ENCODE data around the gene DLGAP3.

DLGAP3 gene

GRCh38 chr1:34929497-34929852, at the start of gene DLGAP3:
Gene DLGAP3, minus strand, starts transcription at chr1:34929650. Its CDS starts 24,267 bp downstream, at chr1:34905383.
- Histone ChIP-seq H3K4me3 (peak within 1 kb of the TSS; percentile 67 to 87 (median 82)), H4K20me1 (peaks cover 0 to 45% (median 23%) of the 10 kb centered on the region in 11 experiments; a peak in 13 of 22 replicates), H3K27ac (peak within 1 kb of the TSS in 10 of 11 experiments; percentile 24 to 77 (median 56); a peak in 16 of 22 replicates), H3K9ac (peak within 1 kb of the TSS; percentile 59 to 86 (median 76)), H3K4me1 (peaks cover 9 to 24% (median 15%) of the 10 kb centered on the region in 10 experiments; a peak in 19 of 20 replicates), H3K9me3 (replicated peaks in 1 of 11) (no peaks in the 10 kb centered on the region), H3K36me3 (no peaks in the 10 kb centered on the region), H3K4me2 (peak within 1 kb of the TSS; percentile 92 to 100 (median 98)), H3K27me3 (peaks cover 13 to 34% (median 21%) of the 10 kb centered on the region in 11 experiments)
- no peak for TF ChIP-seq Cebpa-rat (IDR thresholded peaks at IDR 0.05)

- peaks cover 20 to 40% (median 28%) of the 10 kb centered on the region in 11 experiments for H3K36me3 ChIP-seq
- H3K9me3 ChIP-seq (replicated peaks in 1 of 11), result peaks cover 0 to 13% (median 11%) of the 10 kb centered on the region in 11 experiments; a peak in 17 of 22 replicates
- peak overlapping the region in 7 of 11 experiments; percentile 1 to 66 (median 48); a peak in 11 of 22 replicates for H3K9ac ChIP-seq
- H3K27me3 ChIP-seq, result no peaks in the 10 kb centered on the region
- H3K4me1 ChIP-seq, result peaks cover 47 to 69% (median 61%) of the 10 kb centered on the region in 10 experiments
- H4K20me1 ChIP-seq, result peaks cover 0 to 3% (median 0%) of the 10 kb centered on the region in 11 experiments; a peak in 6 of 22 replicates
- no peak for TF ChIP-seq Cebpa-rat (IDR thresholded peaks at IDR 0.05)
- H3K27ac ChIP-seq, result peak overlapping the region in 8 of 11 experiments; percentile 8 to 66 (median 48); a peak in 14 of 22 replicates
- H3K4me2 ChIP-seq, result peak overlapping the region in 10 of 11 experiments; percentile 31 to 100 (median 84); a peak in 19 of 22 replicates
- H3K4me3 ChIP-seq, result no peak overlapping the region
These were observed 49.5 kb upstream of the DLGAP3 start for GRCh38 chr1:34978921-34979320.

- Histone ChIP-seq H3K4me2 (peak overlapping the region in 9 of 11 experiments; percentile 20 to 100 (median 85); a peak in 16 of 22 replicates), H3K36me3 (peaks cover 20 to 40% (median 28%) of the 10 kb centered on the region in 11 experiments), H3K4me1 (peaks cover 37 to 58% (median 51%) of the 10 kb centered on the region in 10 experiments), H3K27ac (peak overlapping the region in 4 of 11 experiments; percentile 59 to 66 (median 64); a peak in 5 of 22 replicates), H3K27me3 (no peaks in the 10 kb centered on the region), H3K9me3 (replicated peaks in 1 of 11) (peaks cover 0 to 13% (median 11%) of the 10 kb centered on the region in 11 experiments; a peak in 17 of 22 replicates), H4K20me1 (peaks cover 0 to 3% (median 0%) of the 10 kb centered on the region in 11 experiments; a peak in 5 of 22 replicates), H3K9ac (peak overlapping the region in 5 of 11 experiments; percentile 1 to 66 (median 49); a peak in 4 of 22 replicates), H3K4me3 (no peak overlapping the region)
- TF ChIP-seq Cebpa-rat (IDR thresholded peaks at IDR 0.05), result no peak
These were observed 48.4 kb upstream of the DLGAP3 start for GRCh38 chr1:34977858-34978257.

GRCh38 chr1:34977210-34977471, 47.7 kb upstream of the DLGAP3 start:
- no peak overlapping the region for H3K4me2 ChIP-seq
- H3K36me3 ChIP-seq, result peaks cover 20 to 39% (median 28%) of the 10 kb centered on the region in 11 experiments
- no peaks in the 10 kb centered on the region for H3K27me3 ChIP-seq
- peaks cover 0 to 3% (median 0%) of the 10 kb centered on the region in 11 experiments; a peak in 4 of 22 replicates for H4K20me1 ChIP-seq
- no peak overlapping the region for H3K9ac ChIP-seq
- H3K4me1 ChIP-seq, result peaks cover 29 to 51% (median 44%) of the 10 kb centered on the region in 10 experiments
- no peak for TF ChIP-seq Cebpa-rat (IDR thresholded peaks at IDR 0.05)
- H3K4me3 ChIP-seq, result no peak overlapping the region
- peak overlapping the region in 1 of 11 experiments; percentile 3; a peak in 1 of 22 replicates for H3K27ac ChIP-seq
- H3K9me3 ChIP-seq (replicated peaks in 1 of 11), result peaks cover 0 to 13% (median 11%) of the 10 kb centered on the region in 11 experiments; a peak in 17 of 22 replicates

GRCh38 chr1:34976384-34977209, 47.1 kb upstream of the DLGAP3 start:
- H3K4me1 ChIP-seq, result peaks cover 25 to 45% (median 38%) of the 10 kb centered on the region in 10 experiments
- peaks cover 0 to 3% (median 0%) of the 10 kb centered on the region in 11 experiments; a peak in 2 of 22 replicates for H4K20me1 ChIP-seq
- no peak overlapping the region for H3K4me3 ChIP-seq
- H3K27ac ChIP-seq, result no peak overlapping the region; a peak in 1 of 22 replicates
- H3K36me3 ChIP-seq, result peaks cover 15 to 34% (median 23%) of the 10 kb centered on the region in 11 experiments
- no peaks in the 10 kb centered on the region for H3K27me3 ChIP-seq
- H3K9ac ChIP-seq, result no peak overlapping the region
- H3K9me3 ChIP-seq (replicated peaks in 1 of 11), result peaks cover 0 to 13% (median 11%) of the 10 kb centered on the region in 11 experiments; a peak in 17 of 22 replicates
- TF ChIP-seq Cebpa-rat (IDR thresholded peaks at IDR 0.05), result no peak
- H3K4me2 ChIP-seq, result no peak overlapping the region

GRCh38 chr1:34975771-34976170, 46.3 kb upstream of the DLGAP3 start:
- no peak overlapping the region for H3K4me2 ChIP-seq

GRCh38 chr1:34975338-34975737, 45.9 kb upstream of the DLGAP3 start:
- no peak overlapping the region for H3K4me3 ChIP-seq
- H3K36me3 ChIP-seq, result peaks cover 12 to 26% (median 17%) of the 10 kb centered on the region in 11 experiments
- H3K9me3 ChIP-seq (replicated peaks in 1 of 11), result peaks cover 0 to 13% (median 11%) of the 10 kb centered on the region in 11 experiments; a peak in 17 of 22 replicates
- H3K4me1 ChIP-seq, result peaks cover 19 to 33% (median 26%) of the 10 kb centered on the region in 10 experiments
- peaks cover 0 to 3% (median 0%) of the 10 kb centered on the region in 11 experiments; a peak in 1 of 22 replicates for H4K20me1 ChIP-seq
- no peaks in the 10 kb centered on the region for H3K27me3 ChIP-seq
- TF ChIP-seq Cebpa-rat (IDR thresholded peaks at IDR 0.05), result no peak
- no peak overlapping the region for H3K27ac ChIP-seq
- no peak overlapping the region for H3K4me2 ChIP-seq
- H3K9ac ChIP-seq, result no peak overlapping the region

More at GRCh38 chr1:34975771-34976170, 46.3 kb upstream of the DLGAP3 start:
- peaks cover 13 to 26% (median 17%) of the 10 kb centered on the region in 11 experiments for H3K36me3 ChIP-seq
- peaks cover 21 to 37% (median 31%) of the 10 kb centered on the region in 10 experiments for H3K4me1 ChIP-seq
- peaks cover 0 to 13% (median 11%) of the 10 kb centered on the region in 11 experiments; a peak in 17 of 22 replicates for H3K9me3 ChIP-seq (replicated peaks in 1 of 11)
- H3K4me3 ChIP-seq, result no peak overlapping the region
- no peak for TF ChIP-seq Cebpa-rat (IDR thresholded peaks at IDR 0.05)
- H3K9ac ChIP-seq, result no peak overlapping the region
- H3K27me3 ChIP-seq, result no peaks in the 10 kb centered on the region
- H4K20me1 ChIP-seq, result peaks cover 0 to 3% (median 0%) of the 10 kb centered on the region in 11 experiments; a peak in 2 of 22 replicates
- no peak overlapping the region for H3K27ac ChIP-seq

- Histone ChIP-seq H3K9ac (no peak overlapping the region), H3K4me2 (no peak overlapping the region), H3K4me1 (peaks cover 19 to 26% (median 19%) of the 10 kb centered on the region in 10 experiments), H3K36me3 (peaks cover 12 to 26% (median 17%) of the 10 kb centered on the region in 11 experiments), H3K27me3 (no peaks in the 10 kb centered on the region), H3K9me3 (replicated peaks in 1 of 11) (peaks cover under 1 to 16% (median 13%) of the 10 kb centered on the region in 11 experiments; a peak in 20 of 22 replicates), H3K4me3 (no peak overlapping the region), H3K27ac (no peak overlapping the region), H4K20me1 (peaks cover 0 to 3% (median 0%) of the 10 kb centered on the region in 11 experiments; a peak in 1 of 22 replicates)
- no peak for TF ChIP-seq Cebpa-rat (IDR thresholded peaks at IDR 0.05)
These were observed 45.2 kb upstream of the DLGAP3 start for GRCh38 chr1:34974626-34975025.
